PC-9 (cell line): ENCODE data around the gene SLC6A9. TPM values are rescaled to one million over a fixed set of nuclear protein-coding genes. Genes with fewer than 3 reads are reported as not detected.

Experiments
- BruUV-seq: library from RNA; stranded (reverse); fragments of 400-500 nt; replicated peaks from 2 replicates; lab custom pipeline; 2021; lab: Mats Ljungman, UMichigan
- CTCF ChIA-PET: fragments of 300-600 bp; sonication (Branson Sonifier 250); formaldehyde crosslinking; loops from one replicate; lab custom pipeline; 2022; ENCODE audit warnings: antibody characterized with exemption; lab: Charles Lee
- POLR2A ChIA-PET: fragments of 300-600 bp; sonication (Branson Sonifier 250); formaldehyde crosslinking; loops from one replicate; lab custom pipeline; 2022; ENCODE audit warnings: antibody characterized with exemption; ENCODE audit not compliant: unreplicated experiment; lab: Charles Lee
- DNase-seq, 2 experiments: peaks; one replicate each; pipeline versions ENCODE4 v3.0.0 to v3.0.0-alpha.2; 2015 to 2022; ENCODE audit warnings: mixed read lengths in 1 of 2
- H2AFZ ChIP-seq: fragments of 200-600 bp; sonication (generic); 2 replicates; pipeline ENCODE4 v1.8.1; 2017; ENCODE audit warnings: antibody characterized with exemption
- H3F3A ChIP-seq: fragments of 200-600 bp; sonication (generic); 2 replicates; pipeline ENCODE4 v1.8.1; 2017; ENCODE audit warnings: antibody characterized with exemption, mild to moderate bottlenecking, low read depth; ENCODE audit not compliant: insufficient read depth
- H3K27ac ChIP-seq: fragments of 200-600 bp; sonication (generic); 2 replicates; pipeline ENCODE4 v1.6.1; 2016; ENCODE audit warnings: mixed run types
- H3K27me3 ChIP-seq: fragments of 200-600 bp; sonication (generic); 2 replicates; pipeline ENCODE4 v1.6.1; 2016; ENCODE audit warnings: low read depth, mixed run types; ENCODE audit not compliant: insufficient read depth
- H3K36me3 ChIP-seq: fragments of 200-600 bp; sonication (generic); 2 replicates; pipeline ENCODE4 v1.6.1; 2016; ENCODE audit warnings: low read depth, mixed run types
- H3K4me1 ChIP-seq: fragments of 200-600 bp; sonication (generic); replicated peaks from 2 replicates; pipeline ENCODE4 v1.6.1; 2016; ENCODE audit warnings: mixed run types; ENCODE audit not compliant: insufficient read depth
- H3K4me2 ChIP-seq: fragments of 200-600 bp; sonication (generic); 2 replicates; pipeline ENCODE4 v1.6.1; 2017; ENCODE audit warnings: mixed run types
- H3K4me3 ChIP-seq: fragments of 200-600 bp; sonication (generic); 2 replicates; pipeline ENCODE4 v1.6.1; 2016; ENCODE audit warnings: mixed run types
- H3K79me2 ChIP-seq: fragments of 200-600 bp; sonication (generic); 2 replicates; pipeline ENCODE4 v1.6.1; 2017; ENCODE audit warnings: low read depth, mixed run types
- H3K9me2 ChIP-seq: fragments of 200-600 bp; sonication (generic); 2 replicates; pipeline ENCODE4 v1.8.1; 2017; ENCODE audit warnings: mild to moderate bottlenecking; ENCODE audit not compliant: insufficient read depth
- H3K9me3 ChIP-seq: fragments of 200-600 bp; sonication (generic); 2 replicates; pipeline ENCODE4 v1.8.1; 2016; ENCODE audit warnings: low read depth; ENCODE audit not compliant: insufficient read depth
- H4K20me1 ChIP-seq: fragments of 200-600 bp; sonication (generic); 2 replicates; pipeline ENCODE4 v1.8.1; 2017; ENCODE audit not compliant: insufficient read depth
- CTCF ChIP-seq: fragments of 200-600 bp; sonication (generic); conservative IDR thresholded peaks from 2 replicates; pipeline ENCODE4 v1.6.1; 2017; ENCODE audit warnings: mixed run types, antibody characterized with exemption, mild to moderate bottlenecking, moderate library complexity
- EZH2 ChIP-seq: fragments of 200-600 bp; sonication (generic); IDR thresholded peaks from 2 replicates; pipeline ENCODE4 v1.8.0; 2017; ENCODE audit warnings: antibody characterized with exemption, low read depth
- intact Hi-C: fragments of 100-400 bp; cut with micrococcal nuclease; formaldehyde crosslinking; loops from one replicate; pipeline ENCODE4 v1.10.0; 2022; ENCODE audit not compliant: unreplicated experiment
- total RNA-seq: library from RNA; stranded (reverse); gene quantifications from 2 replicates; pipeline ENCODE4 v1.2.3, GENCODE V29; 2021

SLC6A9 gene
- total RNA-seq, 1 experiment from 2014 or later: 70.1 TPM

- POLR2A ChIA-PET: interaction anchor here (0.5 kb wide), 1 partner anchor 20 kb away, joined by 9 read pairs; no protein-coding TSS in a partner anchor
These were observed 36.2 kb downstream of the SLC6A9 start for GRCh38 chr1:43994794-43995790.

GRCh38 chr1:43994071-43994470 is 37.2 kb downstream of the SLC6A9 start:
- no peaks in the 10 kb centered on the region for H3K36me3 ChIP-seq
- TF ChIP-seq CTCF (no peak), EZH2 (no peak)
- no peak overlapping the region for H3K27ac ChIP-seq
- BruUV-seq: no TSS peak
- no peak overlapping the region for H3K4me2 ChIP-seq
- H3F3A ChIP-seq: peaks cover 49% of the 10 kb centered on the region
- peaks cover 25% of the 10 kb centered on the region for H3K4me1 ChIP-seq
- intact Hi-C loops: loop anchor here (5.0 kb wide), 2 partner anchors 38 to 232 kb away; partner anchors contain the start of gene SLC6A9
- POLR2A ChIA-PET: no interaction called here
- H4K20me1 ChIP-seq: no peaks in the 10 kb centered on the region; the same call in 1 of the 2 replicates
- H3K4me3 ChIP-seq: no peak overlapping the region
- H3K79me2 ChIP-seq: no peaks in the 10 kb centered on the region
- no peaks in the 10 kb centered on the region for H3K9me2 ChIP-seq
- H3K9me3 ChIP-seq: no peaks in the 10 kb centered on the region
- no peak overlapping the region for H2AFZ ChIP-seq
- DNase-seq: peak in 1 of 2 experiments; percentile 6
- CTCF ChIA-PET: interaction anchor here (0.6 to 0.9 kb wide), 2 partner anchors 37 to 54 kb away, joined by 6 to 11 read pairs; partner anchors contain the start of gene SLC6A9
- no peaks in the 10 kb centered on the region for H3K27me3 ChIP-seq

More at GRCh38 chr1:43994794-43995790, 36.2 kb downstream of the SLC6A9 start:
- Histone ChIP-seq H3K27ac (no peak overlapping the region), H3K9me2 (no peaks in the 10 kb centered on the region), H4K20me1 (no peaks in the 10 kb centered on the region; the same call in none of the 2 replicates), H3K27me3 (no peaks in the 10 kb centered on the region), H3K79me2 (no peaks in the 10 kb centered on the region), H3K4me1 (peaks cover 18% of the 10 kb centered on the region), H3K4me2 (no peak overlapping the region), H3K9me3 (no peaks in the 10 kb centered on the region), H3F3A (peaks cover 58% of the 10 kb centered on the region), H2AFZ (no peak overlapping the region), H3K36me3 (0 out of 2 replicates have a peak, but pooled peaks cover under 1% of the 10 kb centered on the region), H3K4me3 (no peak overlapping the region)
- intact Hi-C loops: loop anchor here (5.0 kb wide), 2 partner anchors 37 to 233 kb away; partner anchors contain the start of gene SLC6A9
- CTCF ChIA-PET: no interaction called here
- TF ChIP-seq CTCF (peak; percentile 51; the same call in 1 of the 2 replicates), EZH2 (no peak)
- no TSS peak for BruUV-seq
- DNase-seq: peak; percentile 34 to 51

- CTCF ChIA-PET: interaction anchor here (0.6 to 0.9 kb wide), 3 partner anchors 43 to 68 kb away, joined by 3 to 11 read pairs (median 3); no protein-coding TSS in a partner anchor
- intact Hi-C loops: loop anchor here (5.0 kb wide), 2 partner anchors 39 to 231 kb away; partner anchors contain the start of gene SLC6A9
These were observed 37.9 kb downstream of the SLC6A9 start for GRCh38 chr1:43993206-43993914.

More at GRCh38 chr1:43993206-43993914, 37.9 kb downstream of the SLC6A9 start:
- Histone ChIP-seq H3K4me2 (peak overlapping the region; percentile 97), H3K27me3 (no peaks in the 10 kb centered on the region), H3K36me3 (no peaks in the 10 kb centered on the region), H3K9me3 (no peaks in the 10 kb centered on the region), H2AFZ (no peak overlapping the region), H3K4me3 (peak overlapping the region; percentile 59; the same call in 1 of the 2 replicates), H3K9me2 (no peaks in the 10 kb centered on the region), H3F3A (peaks cover 49% of the 10 kb centered on the region), H3K4me1 (peaks cover 25% of the 10 kb centered on the region), H3K27ac (no peak overlapping the region; the same call in 1 of the 2 replicates), H4K20me1 (no peaks in the 10 kb centered on the region; the same call in 1 of the 2 replicates), H3K79me2 (no peaks in the 10 kb centered on the region)
- DNase-seq: no peak
- POLR2A ChIA-PET: interaction anchor here (0.5 to 0.7 kb wide), 2 partner anchors 35 to 708 kb away, joined by 4 to 9 read pairs; partner anchors contain the start of gene C1orf210
- BruUV-seq: no TSS peak
- TF ChIP-seq CTCF: no peak
- no peak for TF ChIP-seq EZH2
